Panc1 (cell line): ENCODE results near the gene CDK5R1. TPM values are rescaled to one million over a fixed set of nuclear protein-coding genes. Genes with fewer than 3 reads are reported as not detected.

Experiments used
- ATAC-seq: fragments of 200-7000 bp; cut with Tn5 transposase; 2 replicates; pipeline ENCODE4 v1.9.1; 2020; ENCODE audit warnings: mild to moderate bottlenecking, moderate library complexity
- BruUV-seq: library from RNA; stranded (reverse); fragments of 400-500 nt; replicated peaks from 2 replicates; lab custom pipeline; 2021; lab: Mats Ljungman, UMichigan
- CTCF ChIA-PET: fragments of 300-600 bp; sonication (Branson Sonifier 250); formaldehyde crosslinking; loops from one replicate; lab custom pipeline; 2022; ENCODE audit warnings: antibody characterized with exemption; lab: Charles Lee
- POLR2A ChIA-PET: fragments of 300-600 bp; sonication (Branson Sonifier 250); formaldehyde crosslinking; loops from one replicate; lab custom pipeline; 2022; ENCODE audit warnings: antibody characterized with exemption; lab: Charles Lee
- DNase-seq: peaks from one replicate; pipeline ENCODE4 v3.0.0-alpha.2; 2010; ENCODE audit warnings: low read depth, low spot score
- H3K27ac ChIP-seq: 2 replicates; pipeline ENCODE4 v1.5.1; 2011; ENCODE audit warnings: mild to moderate bottlenecking, low read length, inconsistent platforms
- H3K27me3 ChIP-seq: fragments of 200-500 bp; sonication (Bioruptor generic); 2 replicates; pipeline ENCODE4 v1.6.0; 2014; ENCODE audit warnings: low read length, inconsistent platforms; ENCODE audit not compliant: control insufficient read depth, insufficient read depth
- H3K36me3 ChIP-seq: fragments of 200-500 bp; sonication (Bioruptor generic); 2 replicates; pipeline ENCODE4 v1.5.1; 2014; ENCODE audit warnings: inconsistent platforms, mild to moderate bottlenecking, low read length, moderate library complexity; ENCODE audit not compliant: control insufficient read depth, insufficient read depth
- H3K4me1 ChIP-seq: 2 replicates; pipeline ENCODE4 v1.5.1; 2011; ENCODE audit warnings: inconsistent platforms, mild to moderate bottlenecking, low read length, moderate library complexity; ENCODE audit not compliant: control insufficient read depth, insufficient read depth
- H3K4me3 ChIP-seq, 2 experiments: 2 replicates each; pipeline ENCODE4 v1.5.1; 2011 to 2012; ENCODE audit warnings: low read depth in 2 of 2, low read length in 2 of 2, mild to moderate bottlenecking in 2 of 2, inconsistent platforms in 1 of 2, moderate library complexity in 1 of 2
- H3K9me3 ChIP-seq: fragments of 200-500 bp; sonication (Bioruptor generic); 2 replicates; pipeline ENCODE4 v1.5.1; 2014; ENCODE audit warnings: low read depth, mild to moderate bottlenecking, inconsistent platforms, low read length, moderate library complexity; ENCODE audit not compliant: control insufficient read depth, insufficient read depth
- POLR2AphosphoS5 ChIP-seq: IDR thresholded peaks from 2 replicates; pipeline ENCODE4 v1.6.1; 2012; ENCODE audit warnings: mild to moderate bottlenecking, low read depth, low read length, moderate library complexity
- SIN3A ChIP-seq: IDR thresholded peaks from 2 replicates; pipeline ENCODE4 v1.6.1; 2012; ENCODE audit warnings: low read depth, mild to moderate bottlenecking, low read length, moderate library complexity, borderline replicate concordance; ENCODE audit not compliant: insufficient read depth
- TCF7L2 ChIP-seq: IDR thresholded peaks from 2 replicates; pipeline ENCODE4 v1.6.1; 2011; ENCODE audit warnings: mild to moderate bottlenecking, low read depth, low read length, inconsistent platforms
- in situ Hi-C: cut with HindIII; loops from 2 replicates; pipeline ENCODE4 v1.10.0; 2016; ENCODE audit warnings: low sequenced_read_pairs, low pct_unique_long_range_greater_than_20kb
- intact Hi-C: fragments of 100-400 bp; cut with micrococcal nuclease; formaldehyde crosslinking; loops from one replicate; pipeline ENCODE4 v1.10.0; 2022; ENCODE audit not compliant: unreplicated experiment
- total RNA-seq: library from RNA; stranded (reverse); gene quantifications from one replicate; pipeline ENCODE4 v1.2.1, GENCODE V29; 2021; ENCODE audit not compliant: unreplicated experiment
- TF ChIP-seq, protein P1 (sequence below), 2 experiments: IDR thresholded peaks; 2 replicates each; pipeline ENCODE4 v1.6.1; 2011 to 2012; ENCODE audit warnings: low read depth in 2 of 2, control low read depth in 1 of 2, low read length in 1 of 2, mild to moderate bottlenecking in 1 of 2, moderate library complexity in 1 of 2; ENCODE audit not compliant: insufficient read depth in 1 of 2
- TF ChIP-seq, protein P2 (sequence below): fragments of 450-650 bp; IDR thresholded peaks from 2 replicates; pipeline ENCODE4 v1.5.1; 2017; ENCODE audit warnings: mild to moderate bottlenecking

The CDK5R1 gene
- total RNA-seq, 1 experiment from 2014 or later, result 7.9 TPM

DNA sequence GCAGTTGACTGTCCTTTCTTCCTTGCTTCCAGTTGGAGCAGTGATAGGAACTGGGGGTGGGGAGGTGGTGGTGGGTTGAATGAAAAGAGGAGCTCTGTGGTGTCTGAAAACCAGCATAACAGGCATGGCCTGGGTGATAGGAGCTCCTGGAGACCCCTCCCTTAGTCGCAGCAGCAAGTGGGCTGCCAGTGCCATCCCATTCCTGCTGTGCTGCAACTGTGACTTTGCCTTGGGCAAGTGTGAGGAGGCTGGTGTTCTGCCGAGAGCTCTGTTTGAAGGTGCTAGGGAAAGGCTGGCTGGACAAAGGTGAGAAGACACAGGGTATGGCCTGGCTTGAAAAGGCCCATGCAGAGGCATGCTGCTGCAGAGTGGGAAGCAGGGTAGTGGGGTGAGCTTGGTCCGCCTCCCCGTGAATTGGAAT, 2.7 kb upstream of the CDK5R1 start:
- intact Hi-C loops, result loop anchor here (5.0 kb wide), 1 partner anchor 268 kb away; no protein-coding TSS in a partner anchor
- Histone ChIP-seq H3K4me1 (peaks cover 24% of the 10 kb centered on the region), H3K27ac (no peak overlapping the region), H3K9me3 (no peaks in the 10 kb centered on the region), H3K36me3 (peaks cover 17% of the 10 kb centered on the region), H3K4me3 (no peak overlapping the region), H3K27me3 (no peaks in the 10 kb centered on the region)
- ChIA-PET CTCF (no interaction called here), POLR2A (no interaction called here)
- DNase-seq (no peak), ATAC-seq (no peak)
- TF ChIP-seq SIN3A, result no peak
- TF ChIP-seq, protein P1, sequence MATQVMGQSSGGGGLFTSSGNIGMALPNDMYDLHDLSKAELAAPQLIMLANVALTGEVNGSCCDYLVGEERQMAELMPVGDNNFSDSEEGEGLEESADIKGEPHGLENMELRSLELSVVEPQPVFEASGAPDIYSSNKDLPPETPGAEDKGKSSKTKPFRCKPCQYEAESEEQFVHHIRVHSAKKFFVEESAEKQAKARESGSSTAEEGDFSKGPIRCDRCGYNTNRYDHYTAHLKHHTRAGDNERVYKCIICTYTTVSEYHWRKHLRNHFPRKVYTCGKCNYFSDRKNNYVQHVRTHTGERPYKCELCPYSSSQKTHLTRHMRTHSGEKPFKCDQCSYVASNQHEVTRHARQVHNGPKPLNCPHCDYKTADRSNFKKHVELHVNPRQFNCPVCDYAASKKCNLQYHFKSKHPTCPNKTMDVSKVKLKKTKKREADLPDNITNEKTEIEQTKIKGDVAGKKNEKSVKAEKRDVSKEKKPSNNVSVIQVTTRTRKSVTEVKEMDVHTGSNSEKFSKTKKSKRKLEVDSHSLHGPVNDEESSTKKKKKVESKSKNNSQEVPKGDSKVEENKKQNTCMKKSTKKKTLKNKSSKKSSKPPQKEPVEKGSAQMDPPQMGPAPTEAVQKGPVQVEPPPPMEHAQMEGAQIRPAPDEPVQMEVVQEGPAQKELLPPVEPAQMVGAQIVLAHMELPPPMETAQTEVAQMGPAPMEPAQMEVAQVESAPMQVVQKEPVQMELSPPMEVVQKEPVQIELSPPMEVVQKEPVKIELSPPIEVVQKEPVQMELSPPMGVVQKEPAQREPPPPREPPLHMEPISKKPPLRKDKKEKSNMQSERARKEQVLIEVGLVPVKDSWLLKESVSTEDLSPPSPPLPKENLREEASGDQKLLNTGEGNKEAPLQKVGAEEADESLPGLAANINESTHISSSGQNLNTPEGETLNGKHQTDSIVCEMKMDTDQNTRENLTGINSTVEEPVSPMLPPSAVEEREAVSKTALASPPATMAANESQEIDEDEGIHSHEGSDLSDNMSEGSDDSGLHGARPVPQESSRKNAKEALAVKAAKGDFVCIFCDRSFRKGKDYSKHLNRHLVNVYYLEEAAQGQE (IDR thresholded peaks at IDR 0.05; ENCODE audit: insufficient read depth in 1 of 2, low read depth in 2 of 2, low read length in 1 of 2), result no peak
- TF ChIP-seq POLR2AphosphoS5, result no peak
- no TSS peak for BruUV-seq
- in situ Hi-C loops, result no loop called here

DNA sequence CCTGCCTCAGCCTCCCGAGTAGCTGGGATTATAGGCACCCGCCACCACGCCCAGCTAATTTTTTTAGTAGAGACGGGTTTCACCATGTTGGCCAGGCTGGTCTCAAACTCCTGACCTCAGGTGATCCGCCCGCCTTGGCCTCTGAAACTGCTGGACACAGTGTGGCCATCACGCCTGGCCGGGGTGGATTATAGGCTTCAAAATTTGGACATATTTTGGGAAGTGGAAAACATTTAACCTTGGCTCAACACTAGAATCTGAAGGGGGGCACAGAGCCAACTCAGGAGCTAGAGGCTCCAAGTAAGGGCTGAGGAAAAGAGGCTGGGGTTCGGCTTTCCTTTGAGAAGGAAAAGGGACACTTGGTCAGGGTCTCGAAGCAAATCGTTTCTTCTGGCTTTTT, 2.2 kb upstream of the CDK5R1 start:
- TF ChIP-seq, protein P2, sequence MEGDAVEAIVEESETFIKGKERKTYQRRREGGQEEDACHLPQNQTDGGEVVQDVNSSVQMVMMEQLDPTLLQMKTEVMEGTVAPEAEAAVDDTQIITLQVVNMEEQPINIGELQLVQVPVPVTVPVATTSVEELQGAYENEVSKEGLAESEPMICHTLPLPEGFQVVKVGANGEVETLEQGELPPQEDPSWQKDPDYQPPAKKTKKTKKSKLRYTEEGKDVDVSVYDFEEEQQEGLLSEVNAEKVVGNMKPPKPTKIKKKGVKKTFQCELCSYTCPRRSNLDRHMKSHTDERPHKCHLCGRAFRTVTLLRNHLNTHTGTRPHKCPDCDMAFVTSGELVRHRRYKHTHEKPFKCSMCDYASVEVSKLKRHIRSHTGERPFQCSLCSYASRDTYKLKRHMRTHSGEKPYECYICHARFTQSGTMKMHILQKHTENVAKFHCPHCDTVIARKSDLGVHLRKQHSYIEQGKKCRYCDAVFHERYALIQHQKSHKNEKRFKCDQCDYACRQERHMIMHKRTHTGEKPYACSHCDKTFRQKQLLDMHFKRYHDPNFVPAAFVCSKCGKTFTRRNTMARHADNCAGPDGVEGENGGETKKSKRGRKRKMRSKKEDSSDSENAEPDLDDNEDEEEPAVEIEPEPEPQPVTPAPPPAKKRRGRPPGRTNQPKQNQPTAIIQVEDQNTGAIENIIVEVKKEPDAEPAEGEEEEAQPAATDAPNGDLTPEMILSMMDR, result no peak
- TF ChIP-seq SIN3A, result no peak
- no peak for TF ChIP-seq TCF7L2
- TF ChIP-seq, protein P1 (IDR thresholded peaks at IDR 0.05; ENCODE audit: insufficient read depth in 1 of 2, low read depth in 2 of 2, low read length in 1 of 2), result no peak
- no peak for TF ChIP-seq POLR2AphosphoS5
- ChIA-PET POLR2A (no interaction called here), CTCF (no interaction called here)
- in situ Hi-C loops, result no loop called here
- BruUV-seq, result no TSS peak
- H3K27me3 ChIP-seq, result no peaks in the 10 kb centered on the region
- no peaks in the 10 kb centered on the region for H3K9me3 ChIP-seq
- intact Hi-C loops, result loop anchor here (5.0 kb wide), 1 partner anchor 268 kb away; no protein-coding TSS in a partner anchor
- ATAC-seq, result no peak
- H3K4me1 ChIP-seq, result peaks cover 28% of the 10 kb centered on the region
- no peak overlapping the region for H3K27ac ChIP-seq
- no peak overlapping the region for H3K4me3 ChIP-seq
- no peak for DNase-seq
- peaks cover 17% of the 10 kb centered on the region for H3K36me3 ChIP-seq
